Vagina (tissue), 2 donors: Measurements from ENCODE around the gene CCDC150.

Source experiments
- CTCF ChIP-seq, 3 experiments: fragments of 450-650 bp in 2 of 3; fragments of 200-600 bp in 1 of 3; sonication (generic) in 1 of 3; IDR thresholded peaks; one replicate each; pipeline ENCODE4 v1.5.1; 2017 to 2019; ENCODE audit warnings: antibody characterized with exemption in 3 of 3, mild to moderate bottlenecking in 2 of 3, moderate library complexity in 2 of 3
- POLR2A ChIP-seq, 2 donors: fragments of 450-650 bp; IDR thresholded peaks; one replicate each; pipeline ENCODE4 v1.6.1; 2017; ENCODE audit warnings: antibody characterized with exemption in 2 of 2, mild to moderate bottlenecking in 2 of 2, moderate library complexity in 2 of 2

- no peak for TF ChIP-seq POLR2A (IDR thresholded peaks at IDR 0.05)
- TF ChIP-seq CTCF (IDR thresholded peaks at IDR 0.05): no peak
These were observed 575 bp downstream of the CCDC150 start for GRCh38 chr2:196640031-196640548.
